ENCODE results near the gene ICAM4. TPM values are rescaled to one million over a fixed set of nuclear protein-coding genes. Genes with fewer than 3 reads are reported as not detected.
A peak's percentile ranks its signal among the peaks of the same experiment; 100 is the strongest.

ICAM4 gene
- total RNA-seq, 3 donors from 2014 or later (not counting 1 experiment from before 2014, with no cell fraction given) = 1.3 to 3.6 (median 3.0) TPM

DNA sequence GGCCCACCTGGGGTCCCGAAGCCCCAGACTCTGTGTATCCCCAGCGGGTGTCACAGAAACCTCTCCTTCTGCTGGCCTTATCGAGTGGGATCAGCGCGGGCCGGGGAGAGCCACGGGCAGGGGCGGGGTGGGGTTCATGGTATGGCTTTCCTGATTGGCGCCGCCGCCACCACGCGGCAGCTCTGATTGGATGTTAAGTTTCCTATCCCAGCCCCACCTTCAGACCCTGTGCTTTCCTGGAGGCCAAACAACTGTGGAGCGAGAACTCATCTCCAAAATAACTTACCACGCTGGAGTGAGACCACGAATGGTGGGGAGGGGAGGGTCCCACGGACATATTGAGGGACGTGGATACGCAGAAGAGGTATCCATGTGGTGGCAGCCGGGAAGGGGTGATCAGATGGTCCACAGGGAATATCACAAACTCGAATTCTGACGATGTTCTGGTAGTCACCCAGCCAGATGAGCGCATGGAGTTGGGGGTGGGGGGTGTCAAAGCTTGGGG lies 2.0 kb downstream of the ICAM4 start:
- Mint-ChIP-seq H3K4me3 (peak overlapping the region; percentile 86), H3K27ac (peak overlapping the region; percentile 23 to 63), H3K9me3 (no peaks in the 10 kb centered on the region), H3K4me1 (peaks cover 50 to 69% of the 10 kb centered on the region in 2 donors), H3K36me3 (peaks cover 10% of the 10 kb centered on the region), H3K27me3 (ENCODE audit: low read depth in 2 of 2) (peaks cover 7 to 40% of the 10 kb centered on the region in 2 donors)
- DNase-seq (peak in 1 of 2 donors; percentile 45), ATAC-seq (no peak)
- under 1% methylated on average over 22 of the region's 23 CpGs for WGBS (ENCODE audit: insufficient coverage)
- Histone ChIP-seq H3K36me3 (ENCODE audit: control insufficient read depth, insufficient read depth, low read length) (peaks cover 24% of the 10 kb centered on the region), H3K9me3 (ENCODE audit: control insufficient read depth, insufficient read depth, low read length) (no peaks in the 10 kb centered on the region), H3K4me1 (ENCODE audit: control insufficient read depth, insufficient read depth, low read length) (peaks cover 81% of the 10 kb centered on the region), H3K27ac (ENCODE audit: low read length) (no peak overlapping the region), H3K4me3 (ENCODE audit: low read length) (peak overlapping the region; percentile 37), H3K27me3 (ENCODE audit: control insufficient read depth, insufficient read depth, low read length) (peaks cover 53% of the 10 kb centered on the region)
- intact Hi-C loops (cut with micrococcal nuclease) = no loop called here
- TF ChIP-seq CTCF (IDR thresholded peaks at IDR 0.05) = no peak

DNA sequence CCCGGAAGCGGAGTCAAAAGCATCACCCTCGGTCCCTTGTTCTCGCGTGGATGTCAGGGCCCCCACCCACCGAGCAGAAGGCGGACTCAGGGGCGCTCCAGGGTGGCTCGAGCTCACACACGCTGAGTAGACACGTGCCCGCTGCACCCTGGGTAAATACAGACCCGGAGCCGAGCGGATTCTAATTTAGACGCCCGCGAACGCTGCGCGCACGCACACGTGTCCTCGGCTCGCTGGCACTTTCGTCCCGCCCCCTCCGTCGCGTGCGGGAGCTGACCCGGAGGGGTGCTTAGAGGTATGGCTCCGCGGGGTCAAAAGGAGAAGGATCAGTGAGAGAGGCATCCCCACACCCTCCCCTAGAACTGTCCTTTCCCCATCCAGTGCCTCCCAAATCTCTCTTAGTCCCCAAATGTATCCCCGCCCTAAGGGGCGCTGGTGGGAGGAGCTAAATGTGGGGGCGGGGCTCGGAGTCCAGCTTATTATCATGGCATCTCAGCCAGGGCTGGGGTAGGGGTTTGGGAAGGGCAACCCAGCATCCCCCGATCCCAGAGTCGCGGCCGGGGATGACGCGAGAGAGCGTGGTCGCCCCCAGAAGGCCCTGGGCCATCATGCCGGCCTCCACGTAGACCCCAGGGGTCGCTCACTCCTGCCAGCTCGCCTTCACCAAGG lies 2.5 kb downstream of the ICAM4 start:
- TF ChIP-seq CTCF (IDR thresholded peaks at IDR 0.05) = no peak

GRCh38 chr19:10289836-10290356 lies 3.1 kb downstream of the ICAM4 start, which contains the start of gene ICAM5:
ICAM5 (plus strand) TSS chr19:10289952; CDS start chr19:10290044, 92 bp downstream.
- ATAC-seq (peak in 1 of 3 donors; percentile 11), DNase-seq (peak in 1 of 2 donors; percentile 59)
- no peak within 1 kb of the TSS for H3K27ac ChIP-seq (ENCODE audit: low read length)
- peak within 1 kb of the TSS; percentile 37 for H3K4me3 ChIP-seq (ENCODE audit: low read length)
- H3K4me1 ChIP-seq (ENCODE audit: control insufficient read depth, insufficient read depth, low read length) = peaks cover 93% of the 10 kb centered on the region
- Mint-ChIP-seq H3K27ac (peak within 1 kb of the TSS; percentile 23 to 63), H3K4me3 (peak within 1 kb of the TSS; percentile 86), H3K27me3 (ENCODE audit: low read depth in 2 of 2) (peaks cover 7 to 40% of the 10 kb centered on the region in 2 donors), H3K4me1 (peaks cover 50 to 69% of the 10 kb centered on the region in 2 donors), H3K9me3 (no peaks in the 10 kb centered on the region), H3K36me3 (peaks cover 9% of the 10 kb centered on the region)
- peaks cover 65% of the 10 kb centered on the region for H3K27me3 ChIP-seq (ENCODE audit: control insufficient read depth, insufficient read depth, low read length)
- under 1% methylated on average over 45 of the region's 45 CpGs for WGBS (ENCODE audit: insufficient coverage)
- peaks cover 12% of the 10 kb centered on the region for H3K36me3 ChIP-seq (ENCODE audit: control insufficient read depth, insufficient read depth, low read length)
- no peak for TF ChIP-seq CTCF (IDR thresholded peaks at IDR 0.05)
- no peaks in the 10 kb centered on the region for H3K9me3 ChIP-seq (ENCODE audit: control insufficient read depth, insufficient read depth, low read length)
- intact Hi-C loops (cut with micrococcal nuclease) = loop anchor here (2.0 to 5.0 kb wide), 2 partner anchors 19 to 222 kb away; partner anchors contain the start of gene ICAM1

More for the DNA sequence above, 2.5 kb downstream of the ICAM4 start:
- H3K27ac Mint-ChIP-seq = peak overlapping the region; percentile 23 to 63
- H3K4me3 ChIP-seq (ENCODE audit: low read length) = peak overlapping the region; percentile 37
- H3K4me1 Mint-ChIP-seq = peaks cover 50 to 69% of the 10 kb centered on the region in 2 donors
- no peaks in the 10 kb centered on the region for H3K9me3 ChIP-seq (ENCODE audit: control insufficient read depth, insufficient read depth, low read length)
- no peaks in the 10 kb centered on the region for H3K9me3 Mint-ChIP-seq
- ATAC-seq (peak; percentile 55 to 78 (median 69)), DNase-seq (peak; percentile 63 to 85)
- H3K27ac ChIP-seq (ENCODE audit: low read length) = no peak overlapping the region
- peaks cover 10% of the 10 kb centered on the region for H3K36me3 Mint-ChIP-seq
- H3K36me3 ChIP-seq (ENCODE audit: control insufficient read depth, insufficient read depth, low read length) = peaks cover 18% of the 10 kb centered on the region
- intact Hi-C loops (cut with micrococcal nuclease) = no loop called here
- peaks cover 7 to 40% of the 10 kb centered on the region in 2 donors for H3K27me3 Mint-ChIP-seq (ENCODE audit: low read depth in 2 of 2)
- WGBS (ENCODE audit: insufficient coverage) = under 1% methylated on average over 49 of the region's 50 CpGs
- peaks cover 87% of the 10 kb centered on the region for H3K4me1 ChIP-seq (ENCODE audit: control insufficient read depth, insufficient read depth, low read length)
- H3K4me3 Mint-ChIP-seq = peak overlapping the region; percentile 86
- H3K27me3 ChIP-seq (ENCODE audit: control insufficient read depth, insufficient read depth, low read length) = peaks cover 59% of the 10 kb centered on the region

Data from natural killer cell (primary cell).